KOPT-K1 (cell line): ENCODE measurements around the gene APH1A.
A peak's percentile ranks its signal among the peaks of the same experiment; 100 is the strongest.
"Not testable (repeated sequence)": the region's sequence is repeated elsewhere in the genome, so short reads cannot be mapped to it uniquely, and the experiment has no call there.

Source experiments
- H3K27ac ChIP-seq: fragments of 200-600 bp; sonication (generic); 2 replicates; pipeline ENCODE4 v1.5.1; 2016; ENCODE audit warnings: antibody characterized with exemption, mild to moderate bottlenecking, low read depth, low read length; ENCODE audit not compliant: poor library complexity, severe bottlenecking
- H3K36me3 ChIP-seq: fragments of 200-600 bp; sonication (generic); 2 replicates; pipeline ENCODE4 v1.5.1; 2017; ENCODE audit warnings: antibody characterized with exemption, mild to moderate bottlenecking, low read length, moderate library complexity; ENCODE audit not compliant: insufficient read depth
- H3K9me3 ChIP-seq: fragments of 200-600 bp; sonication (generic); 2 replicates; pipeline ENCODE4 v1.5.1; 2017; ENCODE audit warnings: antibody characterized with exemption, low read length, mild to moderate bottlenecking; ENCODE audit not compliant: insufficient read depth, poor library complexity, severe bottlenecking

APH1A gene

DNA sequence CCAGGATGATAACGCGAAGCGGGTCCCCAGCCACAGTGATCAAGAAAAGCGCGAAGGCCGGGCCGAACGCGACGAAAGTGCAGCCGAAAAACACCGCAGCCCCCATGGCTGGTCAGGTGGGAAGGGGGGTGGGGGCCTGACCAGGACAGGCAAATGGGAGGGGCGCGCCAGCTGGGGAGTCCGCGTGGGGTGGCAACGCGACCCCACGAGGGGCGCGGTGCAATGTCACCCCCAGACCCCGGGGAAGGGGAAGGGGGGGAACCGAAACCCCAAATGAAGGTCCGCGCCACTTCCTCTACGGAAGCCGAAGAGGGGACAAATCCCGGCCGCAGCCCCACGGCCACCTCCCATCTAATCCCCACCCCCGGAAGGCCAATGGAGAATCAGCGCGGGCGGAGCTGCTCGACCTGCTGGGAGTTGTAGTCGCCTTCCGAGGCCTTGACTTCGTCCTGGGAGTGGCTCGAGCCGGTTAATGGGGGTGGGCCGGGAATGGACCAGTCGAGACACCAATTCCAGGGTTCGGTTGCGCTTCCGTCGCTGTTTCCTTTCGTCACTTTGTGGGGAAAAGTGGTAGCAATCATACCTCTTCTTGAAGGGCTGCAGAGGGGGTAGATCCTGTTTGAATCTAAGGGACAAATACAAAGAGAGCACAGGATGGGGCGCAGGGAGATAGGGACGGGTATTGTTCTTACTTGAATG is at the start of gene APH1A:
APH1A (minus strand) TSS at position 312 of the 699 bp plus-strand sequence; CDS start at position 106, 206 bp downstream.
- Histone ChIP-seq H3K9me3 (no peaks in the 10 kb centered on the region), H3K27ac (peak within 1 kb of the TSS; percentile 89), H3K36me3 (peaks cover 34% of the 10 kb centered on the region)

DNA sequence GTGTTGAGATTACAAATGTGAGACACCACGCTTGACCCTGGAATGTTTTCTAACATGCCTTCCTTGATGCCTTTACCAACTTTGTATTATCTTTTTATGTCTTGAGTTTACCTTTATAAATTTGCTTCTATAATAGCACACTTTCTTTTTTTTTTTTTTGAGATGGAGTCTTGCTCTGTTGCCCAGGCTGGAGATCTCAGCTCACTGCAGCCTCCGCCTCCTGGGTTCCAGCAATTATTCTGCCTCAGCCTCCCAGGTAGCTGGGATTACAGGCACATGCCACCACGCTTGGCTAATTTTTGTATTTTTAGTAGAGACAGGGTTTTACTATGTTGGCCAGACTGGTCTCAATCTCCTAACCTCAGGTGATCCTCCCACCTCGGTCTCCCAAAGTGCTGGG is 45.9 kb upstream of the APH1A start:
- not testable (repeated sequence) for H3K36me3 ChIP-seq, H3K27ac ChIP-seq, H3K9me3 ChIP-seq

DNA sequence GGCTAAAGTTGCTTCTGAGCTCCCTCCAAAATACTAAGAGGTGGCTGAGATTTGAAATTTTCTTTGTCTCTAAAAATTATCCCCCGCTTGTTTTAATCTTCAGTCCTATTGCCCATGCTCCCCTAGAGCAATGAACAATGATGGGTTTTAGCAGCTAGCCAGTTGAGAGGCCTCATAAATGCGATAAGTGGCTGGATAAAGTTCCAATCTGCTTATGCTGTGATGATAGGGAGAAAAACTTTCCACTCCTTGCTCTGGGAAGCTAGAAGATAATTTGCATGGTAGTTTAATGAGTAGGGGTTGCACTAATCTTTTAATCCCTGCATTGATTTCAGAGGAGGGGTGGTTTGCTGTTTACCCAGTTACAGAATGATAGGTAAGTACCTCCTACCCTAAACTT is 42.9 kb upstream of the APH1A start:
- H3K27ac ChIP-seq: no peak overlapping the region
- peaks cover 13% of the 10 kb centered on the region for H3K36me3 ChIP-seq
- no peaks in the 10 kb centered on the region for H3K9me3 ChIP-seq

DNA sequence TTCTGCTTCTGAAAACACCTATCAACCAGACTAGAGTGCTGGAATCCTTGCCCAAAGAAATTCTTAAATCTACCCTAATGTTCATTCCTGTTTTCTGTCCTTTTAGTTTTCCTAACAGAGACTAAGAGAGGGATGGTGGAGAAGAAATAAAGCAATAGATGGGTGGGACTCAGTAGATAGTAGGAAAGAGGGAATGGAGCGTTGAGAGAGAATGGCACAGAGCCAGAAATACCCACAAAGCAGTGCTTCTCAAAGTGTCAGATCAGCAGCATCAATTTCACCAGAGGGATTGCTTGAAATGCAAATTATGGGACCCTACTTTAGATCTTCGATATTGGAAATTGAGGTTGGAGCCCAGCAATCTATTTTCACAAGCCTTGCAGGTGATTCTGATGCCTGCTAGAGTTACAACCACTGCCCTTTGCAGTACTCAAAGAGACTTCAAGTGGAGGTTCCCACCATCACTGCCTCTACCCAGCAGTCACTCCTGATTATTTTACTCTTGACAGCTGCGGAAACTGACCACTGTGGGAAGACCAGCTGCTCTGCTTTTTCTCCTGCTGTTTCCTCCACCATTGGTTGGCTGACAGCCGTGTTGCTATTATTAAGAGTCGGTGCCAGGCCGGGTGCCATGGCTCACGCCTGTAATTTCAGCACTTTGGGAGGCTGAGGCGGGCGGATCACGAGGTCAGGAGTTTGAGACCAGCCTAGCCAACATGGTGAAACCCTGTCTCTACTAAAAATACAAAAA is 41.1 kb upstream of the APH1A start:
- no peaks in the 10 kb centered on the region for H3K9me3 ChIP-seq
- H3K27ac ChIP-seq: no peak overlapping the region
- H3K36me3 ChIP-seq: peaks cover 13% of the 10 kb centered on the region

DNA sequence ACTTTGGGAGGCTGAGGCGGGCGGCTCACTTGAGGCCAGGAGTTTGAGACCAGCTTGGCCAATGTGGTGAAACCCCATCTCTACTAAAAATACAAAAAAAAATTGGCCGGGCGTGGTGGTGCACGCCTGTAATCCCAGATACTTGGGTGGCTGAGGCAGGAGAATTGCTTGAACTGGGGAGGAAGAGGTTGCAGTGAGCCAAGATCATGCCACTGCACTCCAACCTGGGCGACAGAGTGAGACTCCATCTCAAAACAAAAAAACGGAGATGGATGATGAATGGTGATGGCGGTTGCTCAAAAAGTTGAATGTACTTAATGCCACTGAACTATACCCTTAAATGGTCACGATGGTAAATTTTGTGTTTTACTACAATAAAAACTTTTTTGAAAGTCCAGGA is 39.8 kb upstream of the APH1A start:
- not testable (repeated sequence) for H3K27ac ChIP-seq, H3K9me3 ChIP-seq
- H3K36me3 ChIP-seq: peaks cover 18% of the 10 kb centered on the region

DNA sequence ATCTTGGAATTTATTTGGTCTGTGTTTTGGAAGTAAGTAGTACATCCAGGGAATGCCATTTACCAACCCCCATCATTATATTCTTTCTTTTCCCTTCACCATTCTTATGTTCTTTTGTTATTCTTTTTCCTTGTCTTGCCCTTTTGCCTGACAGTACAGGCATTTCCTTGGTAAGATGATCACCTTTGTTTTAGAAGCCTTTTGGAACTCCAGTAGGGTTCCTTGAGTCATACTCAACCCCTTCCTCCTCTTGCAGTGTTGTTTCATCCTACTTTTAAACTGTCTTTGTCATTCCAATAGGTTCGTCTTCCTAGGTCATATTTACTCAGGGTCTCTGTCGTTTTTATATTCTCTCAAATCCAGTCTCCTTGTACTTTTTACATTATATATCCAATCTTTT is 34.1 kb upstream of the APH1A start:
- Histone ChIP-seq H3K27ac (no peak overlapping the region), H3K36me3 (peaks cover 40% of the 10 kb centered on the region), H3K9me3 (no peaks in the 10 kb centered on the region)

DNA sequence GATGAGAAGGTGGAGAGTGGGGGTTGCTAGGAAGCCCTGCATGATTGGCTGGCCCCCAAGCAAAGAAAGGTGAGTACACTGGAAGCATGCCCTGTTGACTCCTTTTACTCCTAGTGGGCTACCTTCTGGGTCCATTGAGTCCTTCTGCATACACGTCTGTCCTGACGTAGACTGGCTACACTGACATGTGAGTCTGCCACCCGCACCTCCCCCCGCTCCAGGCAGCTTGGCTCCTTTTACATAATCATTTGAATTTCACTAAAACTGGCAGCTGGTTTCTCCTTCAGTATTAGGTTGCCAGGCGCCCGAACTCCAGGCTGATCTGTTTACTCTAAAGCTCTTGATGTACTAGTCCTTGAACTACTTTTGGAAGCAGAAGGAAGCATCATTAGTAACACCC is 33.5 kb upstream of the APH1A start:
- Histone ChIP-seq H3K9me3 (no peaks in the 10 kb centered on the region), H3K27ac (no peak overlapping the region), H3K36me3 (peaks cover 34% of the 10 kb centered on the region)

DNA sequence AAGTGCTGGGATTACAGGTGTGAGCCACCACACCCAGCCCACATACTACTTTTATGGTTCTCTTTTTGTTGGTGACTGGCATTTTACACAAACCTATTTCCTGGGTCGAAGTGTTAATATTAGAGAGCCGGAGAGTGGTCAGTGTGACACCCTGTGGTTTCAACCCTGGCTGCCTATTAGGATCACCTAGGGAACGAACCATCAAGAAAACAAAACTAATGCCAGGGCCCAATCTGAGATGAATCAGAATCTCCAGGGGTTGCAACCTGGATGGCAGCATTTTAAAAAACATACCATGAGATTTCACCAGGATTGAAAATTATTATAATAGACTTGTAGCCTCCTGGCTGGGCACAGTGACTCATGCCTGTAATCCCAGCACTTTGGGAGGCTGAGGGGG is 30.9 kb upstream of the APH1A start:
- H3K36me3 ChIP-seq: peaks cover 37% of the 10 kb centered on the region
- no peaks in the 10 kb centered on the region for H3K9me3 ChIP-seq
- no peak overlapping the region for H3K27ac ChIP-seq

DNA sequence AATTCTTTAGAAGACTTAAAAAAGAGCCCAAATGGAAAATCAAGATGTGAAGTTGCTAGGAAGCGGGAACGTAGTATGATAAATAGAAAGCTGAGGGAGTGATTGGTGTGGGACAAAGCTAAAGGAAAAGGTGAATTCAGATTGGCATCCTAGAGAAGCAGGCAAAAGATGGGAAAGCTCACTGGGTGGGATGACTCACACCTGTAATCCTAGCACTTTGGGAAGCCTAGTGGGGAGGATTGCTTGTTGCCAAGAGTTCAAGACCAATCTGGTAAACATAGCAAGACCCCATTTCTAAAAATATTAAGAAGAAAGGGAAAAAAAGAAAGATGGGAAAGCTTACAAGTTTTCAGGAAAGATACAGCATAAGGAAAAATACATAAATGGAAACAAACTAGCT is 26.7 kb upstream of the APH1A start:
- peaks cover 12% of the 10 kb centered on the region for H3K36me3 ChIP-seq
- no peaks in the 10 kb centered on the region for H3K9me3 ChIP-seq
- H3K27ac ChIP-seq: no peak overlapping the region

DNA sequence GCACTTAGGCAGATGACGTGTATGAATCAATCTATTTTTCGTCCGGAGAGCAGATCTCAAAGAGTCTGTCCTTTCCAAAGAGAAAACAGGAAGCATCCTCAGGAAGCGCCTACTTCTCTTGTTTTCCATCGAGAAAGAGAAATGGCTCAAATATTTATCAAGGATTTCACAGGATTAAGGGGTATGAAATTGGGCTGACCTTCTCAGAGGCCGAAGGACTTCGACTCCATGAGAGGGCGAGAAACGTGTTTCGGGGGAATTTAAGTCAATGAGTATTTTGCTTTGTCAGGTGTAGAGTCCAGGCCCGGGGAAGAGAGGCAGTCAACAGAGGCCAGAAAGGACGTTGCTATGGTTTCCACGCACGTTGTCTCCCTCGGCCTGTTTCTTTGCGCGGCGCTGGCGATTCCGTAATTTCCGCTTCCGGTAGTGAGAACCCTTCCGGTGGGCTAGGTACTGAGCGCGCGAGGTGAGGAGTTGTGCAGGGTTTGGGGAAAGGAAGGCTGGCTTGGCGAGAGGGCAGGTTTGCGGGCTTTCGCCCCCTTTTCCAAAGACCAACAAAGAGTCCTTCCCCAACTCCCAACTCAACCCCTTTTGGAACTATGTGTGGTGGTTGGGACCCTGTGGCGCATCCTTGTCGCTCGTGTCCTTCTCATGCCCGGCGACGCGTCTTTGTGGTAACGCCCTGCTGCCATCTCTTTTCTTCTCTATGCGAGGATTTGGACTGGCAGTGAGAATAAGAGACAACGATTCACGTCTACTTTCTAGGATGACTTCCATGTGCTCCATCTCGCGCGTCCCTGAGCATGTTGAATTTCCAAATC is 24.8 kb upstream of the APH1A start, which contains the start of gene MRPS21:
MRPS21 (plus strand) TSS at position 429 of the 821 bp plus-strand sequence. CDS start 506 bp downstream, outside the sequence.
- Histone ChIP-seq H3K9me3 (no peaks in the 10 kb centered on the region), H3K36me3 (peaks cover 6% of the 10 kb centered on the region; the same call in 1 of the 2 replicates), H3K27ac (peak within 1 kb of the TSS; percentile 65)

DNA sequence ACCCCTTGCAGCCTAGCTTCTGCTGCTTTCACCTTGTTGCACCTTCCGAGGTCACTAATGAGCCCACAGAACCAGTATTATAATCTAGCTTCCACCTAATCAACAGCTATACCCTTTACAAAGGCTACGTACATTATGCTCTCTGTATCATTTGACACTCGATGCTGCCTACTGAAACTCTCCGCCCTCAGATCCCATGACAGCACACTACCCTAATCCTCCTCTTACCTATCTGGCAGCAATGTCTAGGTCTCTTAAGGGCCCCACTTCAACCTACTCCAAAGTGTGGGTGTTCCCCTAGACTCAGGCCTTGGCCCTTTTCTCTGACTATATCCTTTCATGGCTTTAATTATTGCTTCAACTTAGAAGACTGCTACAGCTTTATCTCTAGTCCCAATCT is 20.0 kb upstream of the APH1A start:
- Histone ChIP-seq H3K9me3 (no peaks in the 10 kb centered on the region), H3K36me3 (no peaks in the 10 kb centered on the region), H3K27ac (no peak overlapping the region)

DNA sequence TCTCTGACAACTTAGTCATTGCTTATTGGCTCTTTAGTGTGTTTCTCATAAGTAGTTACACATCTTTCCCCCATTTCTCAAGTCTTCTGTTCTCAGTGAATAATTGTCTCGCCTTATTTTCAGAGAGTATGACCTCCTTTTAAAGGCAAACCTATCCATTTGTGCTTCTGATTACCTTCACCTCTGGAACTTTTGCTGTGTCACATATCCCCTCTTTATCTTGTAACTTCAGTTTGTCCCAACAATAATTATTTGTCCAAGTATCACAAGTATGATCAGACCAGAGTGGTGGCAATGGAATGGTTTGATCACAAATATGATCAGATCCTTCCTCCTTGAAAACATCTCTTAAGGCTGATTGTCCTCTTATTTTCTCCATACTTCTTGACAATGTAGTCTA is 19.6 kb upstream of the APH1A start:
- H3K27ac ChIP-seq: no peak overlapping the region
- H3K36me3 ChIP-seq: no peaks in the 10 kb centered on the region
- no peaks in the 10 kb centered on the region for H3K9me3 ChIP-seq

DNA sequence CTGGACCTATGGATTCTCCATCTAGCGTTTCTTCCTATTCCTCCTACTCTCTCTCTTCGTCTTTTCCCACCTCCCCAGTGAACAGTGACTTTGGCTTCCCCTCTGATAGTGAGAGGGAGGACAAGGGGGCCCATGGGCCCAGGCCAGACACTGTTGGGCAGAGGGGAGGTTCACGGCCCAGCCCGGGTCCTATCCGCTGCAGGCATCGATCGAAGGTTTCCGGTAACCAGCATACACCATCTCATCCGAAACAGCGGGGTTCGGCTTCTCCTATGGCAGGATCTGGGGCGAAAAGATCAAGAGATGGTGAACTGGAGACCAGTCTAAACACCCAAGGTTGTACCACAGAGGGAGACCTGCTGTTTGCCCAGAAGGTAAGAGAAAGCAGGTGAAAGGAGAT is 14.4 kb upstream of the APH1A start:
- Histone ChIP-seq H3K9me3 (no peaks in the 10 kb centered on the region), H3K36me3 (no peaks in the 10 kb centered on the region), H3K27ac (no peak overlapping the region)

DNA sequence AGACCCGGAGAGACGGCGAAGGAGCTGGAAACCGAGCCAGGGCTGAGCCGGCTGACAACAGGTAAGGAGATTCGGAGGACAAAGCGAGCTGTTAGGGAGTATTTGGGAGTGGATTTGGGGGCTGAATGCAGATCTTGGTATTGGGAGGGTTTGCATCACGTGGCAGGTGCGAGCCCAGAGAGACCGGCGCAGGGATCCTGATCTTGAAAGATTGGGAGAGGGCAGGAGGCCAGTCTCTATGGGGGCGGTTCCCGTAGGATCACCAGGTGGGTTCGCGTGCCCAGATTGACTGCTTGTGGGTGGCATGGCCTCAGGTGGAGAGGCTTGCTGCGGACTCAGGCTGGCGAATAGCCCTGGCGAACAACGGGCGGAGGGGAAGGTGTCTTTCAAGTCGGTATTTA is 13.7 kb upstream of the APH1A start:
- H3K36me3 ChIP-seq: no peaks in the 10 kb centered on the region
- H3K27ac ChIP-seq: no peak overlapping the region
- H3K9me3 ChIP-seq: no peaks in the 10 kb centered on the region
